ENCODE data around the gene SGPL1.
"Not testable (repeated sequence)": the region's sequence is repeated elsewhere in the genome, so short reads cannot be mapped to it uniquely, and the experiment has no call there.

The SGPL1 gene

DNA sequence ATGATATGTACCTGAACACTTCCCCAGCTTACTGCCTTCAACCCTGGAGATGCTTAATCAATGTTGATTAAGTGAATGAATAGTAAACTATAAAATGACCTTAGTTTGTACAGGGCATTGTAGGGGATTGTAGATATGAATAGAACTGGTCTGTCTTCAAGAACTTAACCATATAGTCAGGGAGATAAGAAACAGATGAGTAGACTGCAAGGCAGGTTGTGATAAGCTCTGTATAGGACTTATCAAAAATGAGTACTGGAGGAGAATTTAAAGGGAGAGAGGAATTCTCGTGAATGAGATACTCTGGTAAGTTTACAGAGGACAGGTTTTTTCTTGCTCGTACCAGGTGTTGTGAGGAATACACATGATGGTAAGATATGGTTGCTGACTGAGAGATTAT lies 27.6 kb downstream of the SGPL1 start:
- no peak for DNase-seq

DNA sequence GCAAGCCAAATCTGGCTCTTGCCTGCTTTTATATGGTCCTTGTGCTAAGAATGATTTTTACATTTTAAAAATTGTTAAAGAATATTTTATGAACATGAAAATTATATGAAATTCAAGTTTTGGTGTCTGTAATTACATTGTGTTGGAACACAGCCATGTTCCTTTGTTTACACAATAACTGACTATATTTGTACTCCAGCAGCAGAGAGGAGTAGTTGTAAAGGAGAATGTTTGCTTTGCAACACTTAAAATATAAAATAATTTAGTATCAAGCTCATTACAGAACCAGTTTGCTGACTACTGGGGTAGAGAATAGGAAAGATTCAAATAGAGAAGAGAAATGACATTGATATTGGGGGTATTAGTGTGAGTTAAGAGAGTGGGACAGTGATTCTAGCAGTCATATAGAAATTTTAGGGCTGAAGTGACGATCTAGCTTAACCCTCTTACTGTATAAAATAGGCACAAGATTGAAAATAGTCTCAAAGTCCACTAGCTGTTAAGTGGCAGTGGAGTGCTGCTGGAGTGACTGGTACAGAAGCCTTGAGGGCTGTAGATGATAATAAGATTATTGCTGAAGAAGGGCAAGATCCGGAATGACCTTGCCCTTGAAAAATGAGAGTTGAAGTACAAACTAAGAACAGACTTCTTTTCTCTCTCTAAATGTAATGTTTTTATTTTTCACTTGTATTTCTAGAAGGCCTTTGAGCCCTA lies 28.2 kb downstream of the SGPL1 start:
- no peak for DNase-seq

- no peak for DNase-seq
These were observed 29.5 kb downstream of the SGPL1 start for GRCh38 chr10:70845256-70845655.

DNA sequence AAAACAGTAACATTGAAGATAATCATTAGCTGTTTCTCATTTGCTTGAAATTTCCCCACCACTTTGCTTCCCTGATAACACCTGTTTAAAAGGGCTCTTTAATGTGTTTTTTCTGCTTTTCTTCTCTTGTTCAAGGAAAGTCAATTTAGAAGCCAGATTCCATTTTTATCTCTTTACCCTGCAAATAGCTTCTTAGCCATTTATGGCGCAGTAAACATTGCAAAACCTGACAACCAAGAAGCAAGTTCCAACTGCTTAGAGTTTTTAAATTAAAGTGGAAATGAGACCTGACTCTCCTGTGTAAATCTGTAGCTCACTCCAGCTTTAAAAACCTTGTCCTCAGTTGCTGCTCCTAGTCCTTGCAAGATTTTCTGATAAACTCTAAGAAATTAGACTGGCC lies 30.1 kb downstream of the SGPL1 start:
- DNase-seq = no peak

DNA sequence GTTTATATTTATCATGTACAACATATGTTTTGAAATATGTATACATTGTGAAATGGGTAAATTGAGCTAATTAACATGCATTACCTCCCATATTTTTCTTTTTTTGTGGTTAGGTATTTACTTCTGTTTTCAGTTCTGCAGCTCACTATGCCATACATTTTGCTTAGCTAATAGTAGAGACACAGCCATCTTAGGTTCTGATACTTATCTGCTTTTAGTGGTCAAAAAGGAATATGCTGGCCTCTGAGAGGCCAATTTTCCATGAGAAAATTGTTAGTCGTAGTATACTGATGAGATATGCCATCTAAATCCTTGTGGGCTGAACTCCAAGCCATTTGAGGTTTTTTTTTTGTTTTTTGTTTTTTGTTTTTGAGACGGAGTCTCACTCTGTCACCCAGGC lies 31.0 kb downstream of the SGPL1 start:
- no peak for DNase-seq

DNA sequence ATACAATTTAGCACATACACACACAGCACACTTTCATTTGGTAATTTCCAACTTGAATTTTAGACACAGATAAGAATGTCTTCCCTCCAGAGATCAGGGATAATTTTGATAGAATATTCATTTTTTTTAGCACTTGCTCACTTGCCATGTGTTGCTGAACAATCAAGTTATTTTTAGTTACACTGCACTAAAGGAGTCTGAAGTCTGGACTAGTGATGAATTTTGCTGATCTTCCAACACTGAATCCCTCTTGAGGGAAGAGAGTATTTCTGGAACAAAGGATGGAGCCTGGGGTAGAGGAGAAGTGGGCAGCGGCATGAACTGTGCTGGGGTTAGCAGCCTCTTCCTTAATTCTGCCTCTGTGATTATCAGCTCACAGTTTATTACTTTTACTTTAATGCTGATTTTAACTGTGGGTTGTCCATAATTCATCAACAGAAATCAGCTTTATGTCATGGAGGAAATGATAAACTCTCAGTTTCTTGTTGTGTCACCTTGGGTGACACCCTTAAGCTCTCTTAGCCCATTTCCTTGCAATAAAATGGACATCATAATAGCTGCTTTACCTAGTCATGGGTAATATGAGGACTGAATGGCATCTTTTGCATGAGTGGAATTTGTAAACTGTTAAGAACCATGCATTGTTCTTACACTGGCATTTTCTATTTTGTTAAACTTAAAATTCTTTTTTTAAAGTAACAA lies 32.1 kb downstream of the SGPL1 start:
- no peak for DNase-seq

DNA sequence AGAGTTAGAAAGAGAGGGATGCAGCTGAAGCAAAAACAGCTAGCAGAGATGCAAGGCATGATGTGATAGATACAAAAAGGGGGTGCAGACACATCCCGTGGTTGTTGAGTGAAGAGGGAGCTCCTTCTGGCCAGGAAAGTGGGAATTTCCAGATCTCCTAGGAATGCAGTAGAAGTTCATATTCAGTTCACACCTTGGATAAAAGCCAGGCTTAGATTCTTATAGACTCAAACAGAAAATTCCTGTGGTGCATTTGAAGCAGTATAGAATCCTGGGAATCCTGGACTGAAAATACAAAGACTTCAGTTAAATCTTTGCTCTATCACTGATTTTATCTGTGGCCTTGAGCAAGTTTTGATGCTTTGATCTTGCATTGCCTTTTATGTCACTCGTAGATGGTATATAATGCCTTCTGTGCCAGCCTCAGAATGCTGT lies 33.9 kb downstream of the SGPL1 start:
- DNase-seq = no peak

DNA sequence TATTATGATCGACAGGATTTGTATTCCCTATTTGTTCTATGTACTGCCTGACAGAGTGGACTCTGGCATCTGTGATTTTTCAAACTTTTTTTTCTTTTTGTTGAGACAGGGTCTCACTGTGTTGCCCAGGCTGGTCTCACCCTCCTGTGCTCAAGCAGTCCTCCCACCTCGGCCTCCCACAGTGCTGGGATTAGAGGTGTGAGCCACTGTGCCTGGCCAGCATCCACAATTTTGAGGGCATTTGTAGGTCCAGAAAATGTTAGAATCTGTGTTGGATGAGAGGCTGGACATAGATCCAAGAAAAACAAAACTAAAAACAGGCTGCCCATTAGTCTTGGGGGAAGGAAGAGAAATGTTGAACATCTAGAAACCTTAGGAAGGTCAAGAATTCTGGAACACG lies 34.3 kb downstream of the SGPL1 start:
- no peak for DNase-seq

DNA sequence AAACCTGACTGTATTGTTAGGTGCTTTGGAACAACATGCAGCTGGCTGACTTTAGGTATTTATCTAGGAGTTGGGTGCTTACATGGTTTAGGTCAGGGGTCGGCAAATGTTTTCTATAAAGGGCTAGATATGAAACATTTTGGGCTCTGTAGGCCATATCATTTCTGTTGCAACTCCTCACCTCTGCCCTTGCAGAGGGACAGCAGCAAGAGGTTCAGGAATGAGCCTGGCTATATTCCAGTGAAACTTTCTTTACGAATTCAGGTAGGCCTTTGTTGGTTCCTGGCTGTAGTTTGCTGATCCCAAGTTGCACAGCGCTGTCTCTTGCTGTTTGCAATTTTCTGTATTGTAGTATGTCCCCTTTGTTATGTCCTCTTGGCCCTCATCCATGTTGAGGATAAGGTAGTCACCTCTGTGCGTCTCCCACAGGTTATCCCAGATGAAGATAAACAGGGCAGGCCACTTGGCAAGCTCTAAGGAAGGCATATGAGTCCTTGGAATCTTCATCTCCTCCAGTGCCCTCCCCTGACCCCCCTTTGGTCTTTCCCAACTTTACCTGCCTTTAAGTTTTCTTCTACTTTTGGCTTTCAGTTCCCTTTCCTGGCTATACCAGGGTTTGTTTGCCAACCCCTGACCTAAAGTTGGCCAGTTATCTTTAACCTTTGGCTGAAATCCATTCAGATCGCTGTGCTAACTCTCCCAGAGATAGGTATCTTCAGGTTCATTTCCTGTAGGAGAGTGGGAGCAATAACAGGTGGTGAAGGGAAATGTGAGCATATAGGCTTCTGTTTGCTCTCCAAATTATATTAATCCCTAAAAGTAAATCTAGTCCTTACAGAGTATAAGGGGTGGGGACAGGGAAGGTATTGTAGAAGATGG lies 36.1 kb downstream of the SGPL1 start:
- no peak for DNase-seq

GRCh38 chr10:70853038-70853437 lies 37.3 kb downstream of the SGPL1 start:
- no peak for DNase-seq

- DNase-seq = no peak
These were observed 37.7 kb downstream of the SGPL1 start for GRCh38 chr10:70853457-70853856.

- DNase-seq = no peak
These were observed 40.7 kb downstream of the SGPL1 start for GRCh38 chr10:70856454-70856853.

- no peak for DNase-seq
These were observed 43.0 kb downstream of the SGPL1 start for GRCh38 chr10:70858759-70859158.

DNA sequence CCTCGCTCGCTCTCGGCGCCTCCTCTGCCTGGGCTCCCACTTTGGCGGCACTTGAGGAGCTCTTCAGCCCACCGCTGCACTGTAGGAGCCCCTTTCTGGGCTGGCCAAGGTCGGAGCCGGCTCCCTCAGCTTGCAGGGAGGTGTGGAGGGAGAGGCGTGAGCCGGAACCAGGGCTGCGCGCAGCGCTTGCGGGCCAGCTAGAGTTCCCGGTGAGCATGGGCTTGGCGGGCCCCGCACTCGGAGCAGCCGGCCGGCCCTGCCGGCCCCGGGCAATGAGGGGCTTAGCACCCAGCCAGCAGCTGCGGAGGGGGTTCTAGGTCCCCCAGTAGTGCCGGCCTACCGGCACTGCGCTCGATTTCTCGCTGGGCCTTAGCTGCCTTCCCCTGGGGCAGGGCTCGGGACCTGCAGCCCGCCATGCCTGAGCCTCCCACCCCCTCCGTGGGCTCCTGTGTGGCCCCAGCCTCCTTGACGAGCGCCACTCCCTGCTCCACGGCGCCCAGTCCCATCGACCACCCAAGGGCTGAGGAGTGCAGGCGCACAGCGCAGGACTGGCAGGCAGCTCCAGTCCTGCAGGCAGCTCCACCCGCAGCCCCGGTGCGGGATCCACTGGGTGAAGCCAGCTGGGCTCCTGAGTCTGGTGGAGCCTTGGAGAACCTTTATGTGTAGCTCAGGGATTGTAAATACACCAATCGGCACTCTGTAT lies 45.9 kb downstream of the SGPL1 start:
- not testable (repeated sequence) for DNase-seq

DNA sequence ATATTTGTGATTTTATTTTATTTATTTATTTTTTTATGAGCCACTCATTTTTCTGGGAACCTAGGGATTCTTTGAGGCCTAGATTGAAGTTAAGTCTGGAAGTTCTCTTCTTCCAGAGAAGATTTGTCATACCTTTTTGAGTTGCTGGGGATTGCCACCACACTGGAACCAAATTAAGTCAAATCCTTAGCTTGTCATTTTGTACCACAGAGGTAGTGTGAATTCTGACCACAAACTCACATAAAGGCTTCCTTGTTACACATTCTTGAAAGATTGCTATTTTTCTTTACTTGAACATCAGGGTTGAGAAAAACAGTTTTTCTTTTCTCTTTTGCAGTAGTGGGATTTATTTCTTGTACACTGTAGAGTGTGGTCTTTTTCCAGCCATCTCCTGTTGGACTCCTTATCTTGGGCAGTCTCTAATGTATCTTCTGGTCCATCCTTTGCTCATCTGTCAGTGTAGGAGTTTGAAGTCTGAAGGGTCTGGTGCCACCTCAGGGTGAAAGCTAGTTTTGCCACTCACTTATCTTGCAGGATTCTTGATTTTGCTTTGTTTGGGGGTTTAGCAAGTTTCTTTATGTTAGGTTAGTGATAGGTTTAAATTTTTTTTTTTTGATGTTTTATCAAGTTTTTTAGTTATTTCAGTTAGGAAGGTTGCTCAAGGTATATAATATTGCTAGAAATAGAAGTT lies 47.9 kb downstream of the SGPL1 start:
- DNase-seq = no peak

DNA sequence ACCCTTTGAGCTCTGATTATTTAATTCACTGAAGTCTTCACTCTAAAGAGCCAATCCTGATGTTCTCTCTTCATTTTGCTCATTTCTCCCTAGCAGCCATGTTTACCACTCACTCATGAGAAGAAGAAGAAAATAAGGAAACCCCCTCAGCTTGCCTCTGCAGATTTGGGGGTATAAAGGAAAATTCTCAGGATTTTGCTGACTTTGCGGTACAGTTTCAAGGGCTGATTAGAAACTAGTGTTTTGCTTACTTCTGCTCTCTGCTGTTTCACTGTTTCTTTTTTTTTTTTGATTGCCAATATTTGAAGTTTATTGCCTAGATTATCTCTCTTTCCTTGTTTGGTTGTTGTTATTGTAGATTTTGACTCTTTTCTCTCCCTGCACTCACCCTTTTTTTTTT lies 49.2 kb downstream of the SGPL1 start:
- DNase-seq = no peak

DNA sequence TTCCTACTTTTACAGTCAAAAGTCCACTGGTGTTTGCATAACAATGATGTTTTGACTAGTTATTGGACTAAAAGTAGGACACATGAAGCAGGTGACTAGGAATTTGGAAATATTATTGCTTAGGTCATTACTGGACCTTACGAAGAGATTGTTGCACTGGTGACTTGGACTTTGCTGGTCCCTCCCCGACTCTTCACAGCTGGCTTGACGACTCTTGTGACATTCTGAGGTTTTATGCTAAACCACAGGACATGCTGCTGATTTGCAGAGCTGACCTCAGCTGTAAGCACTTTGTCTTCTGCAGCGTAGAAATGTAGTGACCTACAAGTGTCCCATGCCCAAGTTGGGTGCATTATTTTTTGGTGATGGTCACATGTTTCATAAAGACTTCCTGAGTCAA lies 50.7 kb downstream of the SGPL1 start:
- DNase-seq = no peak

GRCh38 chr10:70872291-70872690 lies 56.5 kb downstream of the SGPL1 start:
- no peak for DNase-seq

DNA sequence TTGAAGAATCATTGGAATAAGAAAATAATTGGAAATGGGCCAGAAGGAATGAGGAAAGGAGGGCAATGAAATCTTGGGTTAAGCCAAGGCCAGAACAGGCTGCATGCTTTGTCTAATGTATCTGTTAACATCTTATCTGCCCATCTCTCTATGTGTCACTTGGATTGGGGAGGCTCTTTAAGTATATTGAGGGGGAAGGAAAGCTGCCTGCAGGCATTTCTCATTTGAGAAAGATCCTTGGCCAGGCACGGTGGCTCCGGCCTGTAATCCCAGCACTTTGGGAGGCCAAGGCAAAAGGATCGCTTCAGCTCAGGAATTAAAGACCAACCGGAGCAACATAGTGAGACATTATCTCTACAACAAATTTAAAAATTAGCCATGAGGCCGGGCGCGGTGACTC lies 58.3 kb downstream of the SGPL1 start:
- no peak for DNase-seq

DNA sequence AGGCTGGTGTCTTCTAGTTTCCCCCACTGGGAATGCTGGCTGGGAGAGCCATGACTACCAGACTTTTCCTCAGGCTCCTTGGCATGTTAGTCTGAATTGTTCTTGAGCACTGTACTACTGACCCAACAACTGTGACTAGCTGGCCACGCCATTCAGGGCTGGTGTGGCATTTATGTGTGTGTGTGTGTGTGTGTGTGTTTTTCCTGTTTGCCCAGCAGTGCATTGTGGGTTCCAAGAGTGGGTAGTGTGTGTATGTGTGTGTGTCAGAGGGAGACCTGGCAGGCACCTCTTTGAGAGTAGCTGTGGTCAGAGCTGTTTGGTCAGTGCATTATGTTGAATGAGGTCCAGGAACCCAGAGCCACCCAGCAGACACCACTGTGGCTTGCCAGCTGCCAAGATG lies 63.5 kb downstream of the SGPL1 start:
- no peak for DNase-seq

DNA sequence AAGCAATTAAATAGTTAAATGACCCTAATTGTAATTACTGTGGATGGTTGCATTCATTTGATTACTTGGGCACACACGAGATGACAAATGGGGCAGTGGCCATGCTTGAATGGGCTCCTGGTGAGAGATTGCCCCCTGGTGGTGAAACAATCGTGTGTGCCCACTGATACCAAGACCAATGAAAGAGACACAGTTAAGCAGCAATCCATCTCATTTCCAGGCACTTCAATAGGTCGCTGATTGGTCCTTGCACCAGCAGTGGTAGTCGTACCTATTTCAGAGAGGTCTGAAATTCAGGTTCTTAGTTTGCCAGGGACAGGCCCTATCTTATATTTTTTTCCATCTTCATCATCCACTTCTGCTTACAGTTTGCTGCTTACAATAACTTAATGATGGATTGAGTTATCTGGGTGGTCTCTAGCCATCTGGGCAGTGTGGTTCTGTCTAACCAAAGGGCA lies 64.4 kb downstream of the SGPL1 start:
- peak in 46 of 51 donors; percentile 10 to 89 (median 58) for DNase-seq

Data from hypothalamus (tissue), 51 donors.